Measurements from ENCODE around the gene MYO16. TPM values are rescaled to one million over a fixed set of nuclear protein-coding genes. Genes with fewer than 3 reads are reported as not detected.

The MYO16 gene
- total and polyA plus RNA-seq, 8 donors: 0.03 to 0.47 (median 0.16) TPM

GRCh38 chr13:109241160-109241559 lies 611.7 kb downstream of the MYO16 start:
- no peaks in the 10 kb centered on the region for H3K36me3 ChIP-seq
- no peak for TF ChIP-seq CTCF (IDR thresholded peaks at IDR 0.05)
- FAIRE-seq: no peak
- no peaks in the 10 kb centered on the region for H3K4me1 ChIP-seq
- DNase-seq: no peak
- H3K27ac ChIP-seq: no peak overlapping the region
- ATAC-seq: no peak
- H3K27me3 ChIP-seq: no peaks in the 10 kb centered on the region
- H3K4me3 ChIP-seq: no peak overlapping the region
- 90 to 93% methylated on average over 2 of the region's 2 CpGs for WGBS, 2 donors
- no peaks in the 10 kb centered on the region for H3K9me3 ChIP-seq
- intact Hi-C loops (cut with DNase I): no loop called here

- TF ChIP-seq CTCF (IDR thresholded peaks at IDR 0.05): no peak
- Histone ChIP-seq H3K4me3 (no peak overlapping the region), H3K9me3 (no peaks in the 10 kb centered on the region), H3K27ac (peak overlapping the region in 1 of 4 donors; percentile 14), H3K27me3 (no peaks in the 10 kb centered on the region), H3K4me1 (no peaks in the 10 kb centered on the region), H3K36me3 (no peaks in the 10 kb centered on the region)
- DNase-seq: no peak
- peak in 3 of 4 donors; percentile 29 to 77 (median 40) for ATAC-seq
- intact Hi-C loops (cut with DNase I): no loop called here
- no peak for FAIRE-seq
- 15 to 23% methylated on average over 9 of the region's 9 CpGs for WGBS, 2 donors
These were observed 614.0 kb downstream of the MYO16 start for GRCh38 chr13:109243311-109243951.

- intact Hi-C loops (cut with DNase I): no loop called here
- TF ChIP-seq CTCF (IDR thresholded peaks at IDR 0.05): no peak
- FAIRE-seq (no peak), DNase-seq (no peak), ATAC-seq (no peak)
- Histone ChIP-seq H3K4me1 (no peaks in the 10 kb centered on the region), H3K4me3 (no peak overlapping the region), H3K27ac (no peak overlapping the region), H3K27me3 (no peaks in the 10 kb centered on the region), H3K9me3 (no peaks in the 10 kb centered on the region), H3K36me3 (no peaks in the 10 kb centered on the region)
- 72 to 81% methylated on average over 7 of the region's 7 CpGs for WGBS, 2 donors
These were observed 615.2 kb downstream of the MYO16 start for GRCh38 chr13:109244566-109244965.

GRCh38 chr13:109246001-109246400 lies 616.6 kb downstream of the MYO16 start:
- H3K27me3 ChIP-seq: no peaks in the 10 kb centered on the region

More at GRCh38 chr13:109246001-109246400, 616.6 kb downstream of the MYO16 start:
- no peaks in the 10 kb centered on the region for H3K4me1 ChIP-seq
- H3K36me3 ChIP-seq: no peaks in the 10 kb centered on the region
- DNase-seq: no peak
- H3K27ac ChIP-seq: no peak overlapping the region
- WGBS, 2 donors: 86 to 93% methylated on average over 1 of the region's 1 CpG
- intact Hi-C loops (cut with DNase I): no loop called here
- H3K4me3 ChIP-seq: no peak overlapping the region
- no peak for FAIRE-seq
- no peak for ATAC-seq
- TF ChIP-seq CTCF (IDR thresholded peaks at IDR 0.05): no peak
- H3K9me3 ChIP-seq: no peaks in the 10 kb centered on the region
